KOPT-K1 (cell line): Measurements from ENCODE around the gene IL23R.

Experiments used
- H3K27ac ChIP-seq: fragments of 200-600 bp; sonication (generic); 2 replicates; pipeline ENCODE4 v1.5.1; 2016; ENCODE audit warnings: antibody characterized with exemption, mild to moderate bottlenecking, low read depth, low read length; ENCODE audit not compliant: poor library complexity, severe bottlenecking
- H3K36me3 ChIP-seq: fragments of 200-600 bp; sonication (generic); 2 replicates; pipeline ENCODE4 v1.5.1; 2017; ENCODE audit warnings: antibody characterized with exemption, mild to moderate bottlenecking, low read length, moderate library complexity; ENCODE audit not compliant: insufficient read depth
- H3K9me3 ChIP-seq: fragments of 200-600 bp; sonication (generic); 2 replicates; pipeline ENCODE4 v1.5.1; 2017; ENCODE audit warnings: antibody characterized with exemption, low read length, mild to moderate bottlenecking; ENCODE audit not compliant: insufficient read depth, poor library complexity, severe bottlenecking

IL23R gene

GRCh38 chr1:67270541-67270940 is 104.3 kb downstream of the IL23R start:
- H3K27ac ChIP-seq: no peak overlapping the region
- H3K36me3 ChIP-seq: no peaks in the 10 kb centered on the region
- H3K9me3 ChIP-seq: no peaks in the 10 kb centered on the region

GRCh38 chr1:67273591-67273990 is 107.3 kb downstream of the IL23R start:
- H3K9me3 ChIP-seq: no peaks in the 10 kb centered on the region
- no peaks in the 10 kb centered on the region for H3K36me3 ChIP-seq
- H3K27ac ChIP-seq: no peak overlapping the region

- Histone ChIP-seq H3K9me3 (no peaks in the 10 kb centered on the region), H3K36me3 (no peaks in the 10 kb centered on the region)
Measured at GRCh38 chr1:67274623-67275325, 108.5 kb downstream of the IL23R start.

GRCh38 chr1:67280696-67281095 is 114.4 kb downstream of the IL23R start:
- H3K27ac ChIP-seq: no peak overlapping the region
- no peaks in the 10 kb centered on the region for H3K36me3 ChIP-seq
- no peaks in the 10 kb centered on the region for H3K9me3 ChIP-seq

More at GRCh38 chr1:67274623-67275325, 108.5 kb downstream of the IL23R start:
- H3K27ac ChIP-seq: no peak overlapping the region

GRCh38 chr1:67281244-67281643 is 115.0 kb downstream of the IL23R start:
- Histone ChIP-seq H3K27ac (no peak overlapping the region), H3K9me3 (no peaks in the 10 kb centered on the region), H3K36me3 (no peaks in the 10 kb centered on the region)

- H3K36me3 ChIP-seq: no peaks in the 10 kb centered on the region
- H3K27ac ChIP-seq: no peak overlapping the region
- no peaks in the 10 kb centered on the region for H3K9me3 ChIP-seq
Measured at GRCh38 chr1:67285780-67286488, 119.7 kb downstream of the IL23R start.

- H3K9me3 ChIP-seq: peaks cover 5% of the 10 kb centered on the region
- no peaks in the 10 kb centered on the region for H3K36me3 ChIP-seq
- no peak overlapping the region for H3K27ac ChIP-seq
Measured at GRCh38 chr1:67290236-67290635, 124.0 kb downstream of the IL23R start.

GRCh38 chr1:67294836-67295617 is 128.8 kb downstream of the IL23R start:
- H3K36me3 ChIP-seq: no peaks in the 10 kb centered on the region
- no peak overlapping the region for H3K27ac ChIP-seq
- H3K9me3 ChIP-seq: peaks cover 5% of the 10 kb centered on the region

GRCh38 chr1:67298762-67299161 is 132.5 kb downstream of the IL23R start:
- Histone ChIP-seq H3K9me3 (peaks cover 5% of the 10 kb centered on the region), H3K36me3 (no peaks in the 10 kb centered on the region), H3K27ac (no peak overlapping the region)

- Histone ChIP-seq H3K9me3 (peaks cover 5% of the 10 kb centered on the region), H3K27ac (no peak overlapping the region), H3K36me3 (no peaks in the 10 kb centered on the region)
Measured at GRCh38 chr1:67299296-67299695, 133.0 kb downstream of the IL23R start.

- Histone ChIP-seq H3K36me3 (no peaks in the 10 kb centered on the region), H3K27ac (no peak overlapping the region), H3K9me3 (no peaks in the 10 kb centered on the region)
Measured at GRCh38 chr1:67300561-67300960, 134.3 kb downstream of the IL23R start.

- Histone ChIP-seq H3K36me3 (no peaks in the 10 kb centered on the region), H3K27ac (no peak overlapping the region)
Measured at GRCh38 chr1:67304023-67304422, 137.8 kb downstream of the IL23R start.

GRCh38 chr1:67306547-67306946 is 140.3 kb downstream of the IL23R start:
- Histone ChIP-seq H3K27ac (no peak overlapping the region), H3K9me3 (no peaks in the 10 kb centered on the region), H3K36me3 (no peaks in the 10 kb centered on the region)

More at GRCh38 chr1:67304023-67304422, 137.8 kb downstream of the IL23R start:
- H3K9me3 ChIP-seq: no peaks in the 10 kb centered on the region

- Histone ChIP-seq H3K36me3 (no peaks in the 10 kb centered on the region), H3K9me3 (no peaks in the 10 kb centered on the region), H3K27ac (no peak within 1 kb of the TSS)
Measured at GRCh38 chr1:67307251-67308060, 141.2 kb downstream of the IL23R start, which contains the start of gene IL12RB2. TSS of gene IL12RB2 (plus strand) at chr1:67307873. CDS start at chr1:67320369, 12,496 bp downstream.
